GM19372 (cell line): Measurements from ENCODE around the gene BTG2.
"Not testable (repeated sequence)": the region's sequence is repeated elsewhere in the genome, so short reads cannot be mapped to it uniquely, and the experiment has no call there.

Experiments
- ATAC-seq: cut with Tn5 transposase; IDR thresholded peaks from one replicate; pipeline ENCODE4 v1.9.1; 2021; ENCODE audit warnings: mild to moderate bottlenecking, low read depth, moderate library complexity; ENCODE audit not compliant: unreplicated experiment

The BTG2 gene, protein sequence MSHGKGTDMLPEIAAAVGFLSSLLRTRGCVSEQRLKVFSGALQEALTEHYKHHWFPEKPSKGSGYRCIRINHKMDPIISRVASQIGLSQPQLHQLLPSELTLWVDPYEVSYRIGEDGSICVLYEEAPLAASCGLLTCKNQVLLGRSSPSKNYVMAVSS

DNA sequence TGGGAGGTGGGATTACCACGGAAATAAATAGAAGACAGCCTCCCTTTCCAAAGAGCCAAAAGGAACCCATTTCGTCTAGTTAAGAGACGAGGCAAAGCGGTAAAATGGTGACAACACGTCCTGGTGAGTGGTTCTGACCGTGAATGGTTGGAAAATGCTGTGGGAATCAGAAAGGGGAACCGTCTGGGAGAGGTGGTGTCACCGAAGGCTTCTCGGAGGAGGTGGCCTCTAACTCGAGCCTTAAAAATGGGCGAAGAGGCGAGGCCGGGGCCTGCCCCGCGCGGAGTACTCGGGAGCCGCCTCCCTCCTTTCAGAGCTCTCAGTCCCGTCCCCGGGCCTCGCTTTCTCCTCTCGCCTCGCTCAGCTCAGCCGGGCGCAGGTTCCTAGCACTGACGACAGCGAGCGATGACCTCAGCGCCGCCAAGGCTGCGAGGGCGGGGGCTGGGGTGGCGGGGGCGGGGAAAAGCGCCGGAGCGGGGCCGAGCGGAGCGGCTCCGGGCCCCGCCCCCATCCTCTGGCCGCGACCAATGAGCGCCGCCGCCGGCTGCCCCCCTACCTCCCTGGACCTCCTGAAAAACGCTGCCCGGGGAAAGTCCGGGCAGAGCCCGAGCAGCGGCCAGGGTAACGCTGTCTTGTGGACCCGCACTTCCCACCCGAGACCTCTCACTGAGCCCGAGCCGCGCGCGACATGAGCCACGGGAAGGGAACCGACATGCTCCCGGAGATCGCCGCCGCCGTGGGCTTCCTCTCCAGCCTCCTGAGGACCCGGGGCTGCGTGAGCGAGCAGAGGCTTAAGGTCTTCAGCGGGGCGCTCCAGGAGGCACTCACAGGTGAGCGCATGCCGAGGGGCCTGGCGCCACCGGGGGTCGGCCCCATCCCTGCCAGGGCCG, at the start of gene BTG2:
Gene BTG2, plus strand, starts transcription at position 601 of the 890 bp plus-strand sequence. Its CDS starts 88 bp downstream, at position 689.
- ATAC-seq, result peak; percentile 75

DNA sequence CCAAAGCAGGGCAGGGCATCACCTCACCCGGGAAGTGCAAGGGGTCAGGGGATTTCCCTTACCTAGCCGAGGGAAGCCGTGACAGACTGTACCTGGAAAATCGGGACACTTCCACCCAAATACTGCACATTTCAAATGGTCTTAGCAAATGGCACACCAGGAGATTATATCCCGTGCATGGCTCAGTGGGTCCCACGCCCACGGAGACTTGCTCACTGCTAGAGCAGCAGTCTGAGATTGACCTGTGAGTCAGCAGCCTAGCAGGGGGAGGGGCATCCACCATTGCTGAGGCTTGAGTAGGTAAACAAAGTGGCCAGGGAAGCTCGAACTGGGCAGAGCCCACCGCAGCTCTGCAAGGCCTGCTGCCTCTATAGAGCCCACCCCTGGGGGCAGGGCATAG, 48.7 kb upstream of the BTG2 start:
- ATAC-seq, result not testable (repeated sequence)

DNA sequence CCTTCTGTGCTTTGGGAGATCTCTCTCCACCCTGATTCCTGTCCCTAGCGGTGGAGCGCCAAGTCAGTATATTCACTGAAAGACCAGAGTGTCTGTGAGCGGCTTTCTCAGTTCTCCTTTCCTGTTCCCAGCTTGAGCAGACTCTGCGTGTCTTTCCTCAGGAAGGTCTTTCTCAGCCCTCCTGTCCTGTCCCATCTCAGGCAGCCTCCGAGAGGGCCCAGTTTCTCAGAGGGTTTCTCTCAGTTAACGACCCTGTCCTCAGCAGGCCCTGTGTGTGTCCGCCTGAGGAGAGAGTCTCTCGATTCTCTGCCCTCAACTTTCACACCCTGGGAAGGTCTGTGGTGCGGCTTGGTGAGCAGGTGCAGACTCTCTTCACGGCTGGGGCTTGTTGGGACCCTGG, 41.8 kb upstream of the BTG2 start:
- ATAC-seq, result no peak

DNA sequence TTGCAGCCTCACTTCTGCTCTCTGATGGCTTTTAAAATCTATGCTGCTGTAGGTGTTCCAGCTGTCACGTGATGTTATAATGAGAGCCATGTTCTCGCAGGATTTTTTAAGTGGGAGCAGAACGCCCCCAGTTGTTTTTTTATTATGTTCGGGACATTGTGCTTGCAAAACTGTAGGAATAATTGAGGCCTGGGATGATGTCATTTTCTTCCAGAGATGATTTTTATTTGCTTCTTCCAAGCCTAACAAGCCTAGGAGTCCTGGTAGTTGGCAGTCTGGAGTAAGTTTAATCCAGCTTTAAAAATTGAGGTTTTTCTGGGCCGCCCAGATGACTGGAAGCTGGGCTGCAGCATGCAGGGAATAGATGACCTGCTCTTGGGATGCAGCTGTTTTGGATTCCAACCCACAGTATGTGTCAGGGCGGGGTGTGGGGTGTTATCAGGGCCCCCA, 41.2 kb upstream of the BTG2 start:
- no peak for ATAC-seq

DNA sequence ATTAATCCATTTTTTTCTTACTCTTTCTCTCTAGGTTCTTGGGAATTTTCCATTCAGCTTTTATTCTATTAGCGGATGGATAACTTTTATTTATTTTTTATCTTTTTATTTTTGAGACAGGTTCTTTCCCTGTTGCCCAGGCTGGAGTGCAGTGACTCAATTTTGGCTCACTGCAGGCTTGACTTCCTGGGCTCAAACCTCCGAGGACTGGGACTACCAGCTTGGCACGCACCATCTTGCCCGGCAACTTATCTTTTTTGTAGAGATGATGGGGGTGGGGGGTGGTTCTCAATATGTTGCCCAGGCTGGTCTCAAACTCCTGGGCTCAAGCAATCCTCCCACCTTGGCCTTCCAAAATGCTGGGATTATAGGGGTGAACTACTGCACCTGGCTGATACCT, 39.8 kb upstream of the BTG2 start:
- ATAC-seq, result no peak

DNA sequence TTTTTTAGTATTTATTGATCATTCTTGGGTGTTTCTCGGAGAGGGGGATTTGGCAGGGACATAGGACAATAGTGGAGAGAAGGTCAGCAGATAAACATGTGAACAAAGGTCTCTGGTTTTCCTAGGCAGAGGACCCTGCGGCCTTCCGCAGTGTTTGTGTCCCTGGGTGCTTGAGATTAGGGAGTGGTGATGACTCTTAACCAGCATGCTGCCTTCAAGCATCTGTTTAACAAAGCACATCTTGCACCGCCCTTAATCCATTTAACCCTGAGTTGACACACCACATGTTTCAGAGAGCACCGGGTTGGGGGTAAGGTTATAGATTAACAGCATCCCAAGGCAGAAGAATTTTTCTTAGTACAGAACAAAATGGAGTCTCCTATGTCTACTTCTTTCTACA, 39.2 kb upstream of the BTG2 start:
- ATAC-seq, result not testable (repeated sequence)

DNA sequence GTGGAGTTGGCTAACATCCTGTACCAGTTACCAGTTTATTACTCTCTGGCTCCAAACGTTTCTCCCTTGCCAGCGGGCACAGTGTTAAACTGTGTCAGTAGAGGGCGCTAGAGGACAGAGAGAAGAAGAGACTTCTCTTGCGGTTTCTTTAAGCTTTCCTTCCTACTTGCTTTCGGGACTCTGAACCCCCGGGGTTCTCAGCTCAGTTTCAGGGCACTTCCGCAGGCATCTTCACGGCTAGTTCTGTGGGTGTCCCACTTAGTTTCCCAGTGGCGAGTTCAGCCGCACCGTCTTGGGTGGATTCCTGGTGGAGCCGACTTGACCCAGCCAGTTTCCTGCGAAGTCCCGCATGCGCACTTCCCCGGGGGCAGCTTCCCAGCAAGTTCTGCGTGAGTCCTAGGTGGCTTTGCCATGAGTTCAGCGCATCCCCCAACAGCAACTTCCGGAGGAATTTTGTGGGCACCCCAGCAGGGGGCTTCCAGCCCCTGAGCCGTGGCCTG, 37.9 kb upstream of the BTG2 start:
- ATAC-seq, result peak; percentile 67

DNA sequence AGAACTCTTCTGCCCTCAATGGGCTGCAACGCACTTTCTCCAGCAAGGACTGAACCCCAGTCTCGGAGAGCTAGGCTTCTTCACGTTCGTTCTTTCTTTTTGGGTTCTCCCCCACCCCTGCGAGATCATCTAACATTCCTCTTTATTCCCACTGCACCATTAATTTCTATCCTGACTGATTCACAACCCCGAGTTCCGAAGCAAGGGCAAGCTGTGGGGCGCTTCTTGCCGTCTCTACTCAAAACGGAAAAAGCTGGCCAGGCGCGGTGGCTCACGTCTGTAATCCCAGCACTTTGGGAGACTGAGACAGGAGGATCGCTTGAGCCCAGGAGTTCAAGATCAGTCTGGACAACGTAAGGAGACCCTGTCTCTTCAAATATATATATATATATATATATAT, 37.4 kb upstream of the BTG2 start:
- no peak for ATAC-seq

DNA sequence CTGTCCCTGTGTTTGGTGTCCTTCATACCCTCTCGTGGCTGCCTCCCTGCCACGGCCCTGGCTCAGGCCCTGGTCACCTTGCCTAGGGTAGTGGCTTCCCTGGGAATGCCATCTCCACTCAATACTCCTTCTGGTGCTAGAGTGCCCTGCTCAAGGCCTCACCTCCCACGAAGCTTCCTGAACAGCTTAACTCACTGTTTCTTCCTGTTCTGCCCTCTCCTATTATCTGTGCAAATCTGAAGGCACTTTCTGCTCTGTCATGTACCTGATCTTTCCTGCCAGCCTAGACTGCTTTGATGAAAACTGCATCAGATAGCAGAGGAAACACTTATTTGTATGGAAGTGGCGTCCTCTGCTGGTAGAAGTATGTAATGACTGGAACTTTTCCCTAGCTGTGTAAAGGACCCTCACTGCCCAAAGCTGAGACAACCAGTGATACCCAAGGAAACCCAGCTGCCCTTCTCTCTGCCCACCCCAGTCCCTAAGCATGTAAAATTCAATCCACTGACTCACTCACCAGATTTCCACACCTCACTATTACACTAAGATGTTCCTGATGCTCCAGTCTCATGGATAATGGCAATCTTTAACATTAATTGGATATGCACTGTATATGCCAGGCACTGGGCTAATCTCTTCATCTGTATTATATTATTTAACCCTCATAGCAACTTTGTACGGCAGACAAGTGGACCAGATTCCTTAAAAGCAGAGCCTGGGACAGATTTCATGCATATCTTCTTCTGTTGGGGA, 36.2 kb upstream of the BTG2 start:
- no peak for ATAC-seq

DNA sequence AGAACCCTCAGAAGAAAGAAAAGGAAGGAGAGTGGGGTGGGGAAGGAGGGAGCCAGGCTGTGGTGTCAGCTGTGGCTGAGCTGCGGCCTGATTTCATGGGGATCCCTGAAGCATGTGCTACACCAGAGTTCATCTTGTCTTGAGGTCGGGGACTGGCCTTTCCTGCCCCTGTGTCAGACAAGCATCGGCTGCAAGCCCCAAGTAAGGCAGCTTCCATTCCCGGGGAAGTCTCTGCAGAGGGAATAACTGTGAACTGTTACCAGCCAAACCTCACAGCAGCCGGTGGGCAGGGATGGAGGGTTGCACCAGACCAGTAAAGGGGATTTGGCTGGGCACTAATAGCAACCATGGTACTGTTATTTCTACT, 35.7 kb upstream of the BTG2 start:
- ATAC-seq, result no peak

DNA sequence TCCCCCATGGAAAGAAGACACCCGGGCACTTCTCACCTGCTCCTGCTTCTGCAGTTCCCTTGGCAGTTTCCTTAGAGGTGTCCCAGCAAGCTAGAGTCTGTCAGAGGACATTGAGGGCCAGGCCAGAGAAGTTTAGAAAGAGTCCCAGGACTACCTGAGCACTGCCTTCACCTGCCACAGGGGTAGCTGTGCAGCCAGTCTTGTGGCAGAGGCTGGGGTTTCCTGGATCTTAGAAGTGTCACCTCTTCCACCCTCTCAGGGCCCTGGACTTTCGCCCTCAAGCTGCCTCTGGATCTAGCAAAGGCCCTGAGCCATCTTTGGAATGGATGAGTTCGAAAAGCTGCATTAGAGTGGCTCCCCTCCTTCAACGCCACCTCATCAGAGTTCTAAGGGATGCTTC, 34.9 kb upstream of the BTG2 start:
- no peak for ATAC-seq

DNA sequence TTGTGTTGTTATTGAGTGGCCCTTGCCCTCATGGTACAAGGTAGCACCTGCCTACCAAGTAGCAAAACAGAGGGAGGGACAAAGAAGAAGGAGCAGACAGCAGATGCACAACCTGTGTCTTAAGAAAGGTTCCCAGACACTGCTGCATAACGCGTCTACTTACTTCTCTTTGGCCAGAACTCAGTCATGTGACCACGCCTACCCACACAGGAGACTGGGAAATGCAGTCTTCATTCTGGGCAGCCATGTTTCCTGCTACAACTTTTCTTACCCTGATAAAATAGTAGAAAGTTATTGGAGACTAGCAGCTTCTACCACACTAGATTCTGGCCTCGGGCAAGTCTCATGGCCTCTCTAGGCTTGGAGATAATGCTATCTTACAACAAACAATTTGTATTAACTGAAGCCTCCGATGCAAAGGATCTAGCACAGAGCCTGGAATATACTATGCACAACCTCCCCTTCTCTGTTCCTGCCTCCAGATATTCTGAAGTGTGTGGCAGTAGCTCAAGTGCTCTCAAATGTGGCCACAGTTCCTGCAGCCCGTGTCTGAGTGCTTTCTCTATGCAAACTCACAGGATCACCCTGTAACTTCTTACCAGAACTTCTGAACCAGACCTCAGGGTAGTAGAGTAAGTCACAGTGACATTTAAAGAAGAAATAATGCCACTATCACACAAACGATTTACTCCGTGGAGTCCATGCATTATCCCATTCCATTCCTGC, 34.1 kb upstream of the BTG2 start:
- peak; percentile 39 for ATAC-seq

DNA sequence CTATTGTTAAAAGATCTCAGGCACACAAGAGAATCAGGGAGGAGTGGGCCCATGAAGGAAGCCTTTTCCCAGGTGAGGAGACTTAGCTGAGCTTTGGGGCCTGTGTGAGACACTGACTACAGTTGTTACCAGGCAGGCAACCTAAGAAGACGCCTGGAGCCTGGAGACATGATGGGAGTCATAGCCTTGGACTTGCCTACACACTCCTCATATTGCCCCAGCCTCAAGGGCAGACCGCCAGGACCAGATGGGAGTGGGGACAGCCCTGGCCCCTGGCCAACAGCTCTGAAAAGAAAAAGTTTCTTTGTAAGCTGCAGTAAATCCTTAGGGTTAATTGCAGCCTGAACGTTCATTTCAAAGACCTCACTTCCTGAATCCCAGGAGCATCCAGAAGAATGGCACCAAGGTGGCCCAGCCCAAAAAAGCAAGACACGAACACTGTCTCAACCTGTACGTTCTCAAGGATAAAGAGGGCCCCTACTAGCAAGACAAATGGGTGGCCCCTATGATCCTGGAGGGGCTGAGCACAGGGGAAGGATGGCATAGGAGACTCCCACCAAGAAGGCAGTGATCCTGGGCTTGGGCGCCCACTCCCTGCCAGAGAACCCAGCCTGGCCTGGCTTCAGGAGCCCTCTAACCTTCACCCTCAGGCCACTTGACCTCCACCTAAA, 33.2 kb upstream of the BTG2 start:
- no peak for ATAC-seq

DNA sequence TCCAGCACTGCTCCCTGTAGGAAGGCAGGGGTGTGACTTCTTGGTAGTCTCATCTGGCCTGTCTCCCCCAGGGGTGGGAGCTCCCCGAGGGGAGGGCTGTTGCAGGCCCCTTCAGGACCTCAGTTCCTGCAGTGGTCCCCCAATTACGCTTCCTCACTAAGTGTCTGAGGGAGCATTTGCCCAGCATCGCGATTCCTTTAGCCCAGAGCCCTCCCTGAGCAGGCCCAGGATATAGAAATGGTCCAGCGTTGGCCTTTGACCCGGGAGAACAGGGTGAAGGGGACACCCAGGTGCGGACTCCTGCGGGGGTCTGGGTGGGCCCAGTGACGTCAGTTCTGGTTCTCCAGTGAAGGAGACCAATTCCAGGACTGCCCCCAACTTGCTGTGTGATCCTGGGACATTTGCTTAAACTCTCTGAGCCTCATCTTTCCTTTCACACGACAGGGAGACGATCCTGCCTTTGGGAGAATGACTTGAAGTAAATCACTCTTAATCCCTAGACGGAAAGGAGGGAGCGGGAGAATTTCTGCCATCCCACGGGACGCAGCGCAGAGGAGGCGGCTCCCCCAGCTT, 32.6 kb upstream of the BTG2 start:
- ATAC-seq, result no peak

DNA sequence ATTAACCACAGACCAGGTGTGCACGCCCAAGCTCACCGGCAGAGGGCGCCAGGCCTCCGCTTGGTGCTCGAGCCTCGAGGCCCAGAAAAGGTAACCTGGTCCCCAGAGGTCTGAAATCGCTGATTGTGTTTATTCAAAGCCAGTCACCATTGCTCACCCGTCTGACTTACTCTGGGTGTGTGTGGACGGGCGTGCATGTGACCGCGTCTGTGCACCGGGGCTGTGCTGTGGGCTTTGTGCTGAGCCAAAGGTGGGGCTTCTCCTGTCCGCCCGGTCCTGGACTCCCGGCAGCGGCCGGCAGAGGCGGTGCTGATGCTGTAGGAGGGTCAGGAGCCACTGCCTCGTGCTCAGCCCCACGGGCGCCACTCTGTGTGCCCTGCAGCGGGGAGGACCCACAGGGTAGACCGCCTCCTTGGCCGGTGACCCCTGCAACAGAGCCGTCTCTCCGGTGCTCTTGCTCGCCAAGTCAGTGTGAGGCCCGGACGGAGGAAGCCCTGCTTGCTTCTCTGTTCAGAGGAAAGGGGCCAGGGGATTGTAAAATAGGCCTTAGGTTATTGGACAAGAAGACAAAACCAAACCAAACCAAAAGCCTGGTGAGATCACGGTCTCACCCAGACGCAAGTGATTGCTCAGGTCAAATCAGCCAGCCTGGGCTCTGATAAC, 32.0 kb upstream of the BTG2 start:
- peak; percentile 60 for ATAC-seq

DNA sequence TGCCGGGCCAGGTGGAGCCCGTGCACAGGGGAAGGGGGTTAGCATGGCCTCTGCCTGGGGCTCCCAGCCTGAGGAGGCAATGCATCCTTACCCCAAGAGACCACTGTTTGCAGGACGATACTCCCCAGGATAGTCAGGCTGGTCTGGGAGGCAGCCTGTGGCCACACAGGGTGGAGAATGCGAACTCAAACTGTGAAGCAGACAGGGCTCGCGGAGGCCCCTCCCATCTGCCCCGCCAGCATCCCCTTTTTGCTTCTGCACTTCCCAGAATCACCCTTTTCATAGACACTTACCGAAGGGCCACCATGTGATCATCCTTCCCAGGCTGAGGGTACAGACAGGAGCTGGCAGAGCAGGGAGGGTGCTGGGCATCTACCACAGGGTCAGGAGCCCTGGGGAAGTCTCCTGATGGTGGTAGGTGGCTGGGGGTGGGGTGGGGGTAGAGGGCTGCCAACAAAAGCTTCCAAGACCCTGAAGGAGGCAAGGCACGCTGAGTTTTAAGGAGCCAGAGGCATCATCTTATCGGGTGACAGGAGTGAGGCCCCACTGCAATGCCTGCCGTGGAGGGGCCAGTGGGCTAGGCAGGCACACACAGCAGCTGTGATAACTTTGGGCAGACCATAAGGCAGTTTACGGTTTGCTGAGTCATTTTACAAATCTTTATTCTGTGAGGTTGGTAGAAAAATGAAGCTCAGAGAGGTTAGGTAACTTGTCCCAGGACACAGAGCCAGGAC, 31.3 kb upstream of the BTG2 start:
- ATAC-seq, result no peak

DNA sequence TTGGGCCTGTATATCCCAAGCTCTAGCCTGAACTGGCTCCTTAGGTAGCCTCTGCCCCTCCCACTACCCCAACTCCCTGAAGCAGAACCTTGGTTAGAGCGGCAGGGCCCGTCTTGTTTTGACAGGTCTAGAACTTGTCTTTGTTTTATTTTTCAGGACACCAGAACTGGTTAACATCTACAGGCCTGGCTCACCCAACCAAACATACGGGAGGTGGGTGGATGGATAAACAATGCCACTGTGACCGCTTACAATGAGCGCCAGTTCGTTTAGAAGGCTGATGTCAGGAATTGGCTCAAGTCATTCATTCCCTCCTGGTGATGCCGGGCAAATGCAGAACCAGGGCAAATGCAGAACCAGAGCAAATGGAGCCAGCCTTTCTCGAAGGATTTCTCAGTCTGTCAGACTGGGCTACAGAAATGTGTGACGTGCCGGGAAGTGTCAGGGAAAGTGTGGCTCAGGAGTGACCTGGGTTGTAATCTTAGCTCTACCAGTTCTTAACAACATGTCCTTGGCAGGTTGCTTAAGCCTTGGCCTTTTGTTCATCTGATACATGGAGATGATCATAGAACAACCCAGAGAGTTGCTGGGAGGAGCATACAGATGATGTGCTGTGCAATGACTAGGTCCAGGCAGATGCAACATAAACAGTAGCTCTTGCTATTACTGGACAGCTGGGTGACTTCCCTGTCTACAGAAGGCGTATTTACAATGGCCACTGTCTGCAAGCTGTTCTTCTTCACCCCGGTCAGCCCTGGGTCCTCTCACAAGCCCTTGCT, 30.5 kb upstream of the BTG2 start:
- no peak for ATAC-seq
